Measurements from ENCODE around the gene FBLN5. TPM values are rescaled to one million over a fixed set of nuclear protein-coding genes. Genes with fewer than 3 reads are reported as not detected.

The FBLN5 gene
- polyA plus RNA-seq, 1 of the 3 experiments (the other 2 are of a cell fraction): 39.8 TPM

- POLR2A ChIA-PET: no interaction called here
- no peak for TF ChIP-seq RXRA (IDR thresholded peaks at IDR 0.05; ENCODE audit: borderline replicate concordance, low read depth)
- no peak for TF ChIP-seq IRF3 (IDR thresholded peaks at IDR 0.05; ENCODE audit: low read depth, low read length)
- no peak for TF ChIP-seq TCF12 (IDR thresholded peaks at IDR 0.05)
- no peak for TF ChIP-seq POLR2AphosphoS5 (IDR thresholded peaks at IDR 0.05; ENCODE audit: low read depth, low read length)
- no peak for TF ChIP-seq EZH2phosphoT487 (IDR thresholded peaks at IDR 0.05; ENCODE audit: borderline replicate concordance, low read depth)
- no peak for TF ChIP-seq GABPA (IDR thresholded peaks at IDR 0.05; ENCODE audit: low read depth)
- no peak for TF ChIP-seq TAF1 (IDR thresholded peaks at IDR 0.05; ENCODE audit: borderline replicate concordance, low read depth, low read length)
- no peak for TF ChIP-seq TEAD4 (IDR thresholded peaks at IDR 0.05; ENCODE audit: borderline replicate concordance, insufficient read depth)
- TF ChIP-seq GATA2 (CRISPR knock-in tag; IDR thresholded peaks at IDR 0.05): no peak
- TF ChIP-seq ELF1 (IDR thresholded peaks at IDR 0.05): no peak
- TF ChIP-seq REST (IDR thresholded peaks at IDR 0.05; ENCODE audit: low read depth, low read length): no peak
- TF ChIP-seq PBX3 (IDR thresholded peaks at IDR 0.05): no peak
- TF ChIP-seq USF2 (IDR thresholded peaks at IDR 0.05; ENCODE audit: borderline replicate concordance, low read depth, low read length): no peak
- no peak for TF ChIP-seq RAD21 (IDR thresholded peaks at IDR 0.05; ENCODE audit: low read length)
- no peak for TF ChIP-seq EP300 (IDR thresholded peaks at IDR 0.05; ENCODE audit: borderline replicate concordance in 1 of 2, low read depth in 1 of 2, low read length in 1 of 2)
- TF ChIP-seq ZBTB33 (IDR thresholded peaks at IDR 0.05; ENCODE audit: borderline replicate concordance, low read depth): no peak
- TF ChIP-seq FOXM1 (IDR thresholded peaks at IDR 0.05; ENCODE audit: low read depth): no peak
- Histone ChIP-seq H3F3A (replicated peaks; ENCODE audit: insufficient read depth) (no peaks in the 10 kb centered on the region), H3K36me3 (replicated peaks in 1 of 2; ENCODE audit: control insufficient read depth in 1 of 2, insufficient read depth in 2 of 2, low read length in 1 of 2) (peaks cover 16 to 59% of the 10 kb centered on the region in 2 experiments), H3K27ac (ENCODE audit: low read depth in 2 of 2, low read length in 1 of 2) (no peak overlapping the region), H3K79me2 (ENCODE audit: insufficient read depth) (no peaks in the 10 kb centered on the region), H3K4me3 (ENCODE audit: low read depth in 2 of 2, low read length in 1 of 2) (no peak overlapping the region), H3K4me2 (no peak overlapping the region), H3K9ac (no peak overlapping the region), H3K4me1 (ENCODE audit: control insufficient read depth in 1 of 2, insufficient read depth in 2 of 2, low read depth in 1 of 2, low read length in 1 of 2) (no peaks in the 10 kb centered on the region), H2AFZ (ENCODE audit: low read depth) (no peak overlapping the region), H4K20me1 (ENCODE audit: insufficient read depth) (no peaks in the 10 kb centered on the region), H3K9me3 (no peaks in the 10 kb centered on the region), H3K9me2 (no peaks in the 10 kb centered on the region), H3K27me3 (ENCODE audit: insufficient read depth) (no peaks in the 10 kb centered on the region)
- CTCF ChIA-PET: interaction anchor here (0.8 to 1.0 kb wide), 2 partner anchors 14 to 582 kb away, joined by 3 read pairs; no protein-coding TSS in a partner anchor
- 43% methylated on average over 3 of the region's 6 CpGs for WGBS (ENCODE audit: low lambda C conversion rate)
- no peak for DNase-seq
These were observed 68.3 kb downstream of the FBLN5 start for GRCh38 chr14:91879196-91879595.
